ENCODE data around the gene SRGAP3. TPM values are rescaled to one million over a fixed set of nuclear protein-coding genes. Genes with fewer than 3 reads are reported as not detected.

SRGAP3 gene
- total RNA-seq, 1 experiment from 2014 or later, result 1.3 TPM

- no peak for DNase-seq
- no peaks in the 10 kb centered on the region for H3K4me1 ChIP-seq (ENCODE audit: low read length)
- H3K79me2 ChIP-seq (ENCODE audit: low read length), result no peaks in the 10 kb centered on the region
- no peaks in the 10 kb centered on the region for H3K9me2 ChIP-seq (replicated peaks; ENCODE audit: insufficient read depth, low read length)
- no peak overlapping the region for H2AFZ ChIP-seq (ENCODE audit: low read length)
- H3K9ac ChIP-seq (ENCODE audit: low read length), result no peak overlapping the region
- no peaks in the 10 kb centered on the region for H3K27me3 ChIP-seq (ENCODE audit: low read length)
- H3K9me3 ChIP-seq (ENCODE audit: low read length), result no peaks in the 10 kb centered on the region
- no peak overlapping the region for H3K4me2 ChIP-seq (ENCODE audit: low read depth, low read length, poor library complexity, severe bottlenecking)
- no peaks in the 10 kb centered on the region for H3K36me3 ChIP-seq (ENCODE audit: insufficient read depth, low read length)
- H3K4me3 ChIP-seq (ENCODE audit: low read length), result no peak overlapping the region
- H3K27ac ChIP-seq (ENCODE audit: low read length), result no peak overlapping the region
- no peaks in the 10 kb centered on the region for H4K20me1 ChIP-seq (ENCODE audit: insufficient read depth, low read depth, low read length)
Measured at GRCh38 chr3:9270704-9271103, 21.3 kb upstream of the SRGAP3 start.

GRCh38 chr3:9266716-9267115 is 17.3 kb upstream of the SRGAP3 start:
- H3K9me2 ChIP-seq (replicated peaks; ENCODE audit: insufficient read depth, low read length), result no peaks in the 10 kb centered on the region
- H3K36me3 ChIP-seq (ENCODE audit: insufficient read depth, low read length), result no peaks in the 10 kb centered on the region
- H4K20me1 ChIP-seq (ENCODE audit: insufficient read depth, low read depth, low read length), result no peaks in the 10 kb centered on the region
- H3K4me1 ChIP-seq (ENCODE audit: low read length), result no peaks in the 10 kb centered on the region
- H3K79me2 ChIP-seq (ENCODE audit: low read length), result no peaks in the 10 kb centered on the region
- no peak overlapping the region for H3K27ac ChIP-seq (ENCODE audit: low read length)
- no peak overlapping the region for H3K9ac ChIP-seq (ENCODE audit: low read length)
- H3K9me3 ChIP-seq (ENCODE audit: low read length), result no peaks in the 10 kb centered on the region
- no peak overlapping the region for H3K4me2 ChIP-seq (ENCODE audit: low read depth, low read length, poor library complexity, severe bottlenecking)
- H2AFZ ChIP-seq (ENCODE audit: low read length), result no peak overlapping the region
- no peaks in the 10 kb centered on the region for H3K27me3 ChIP-seq (ENCODE audit: low read length)
- DNase-seq, result no peak
- H3K4me3 ChIP-seq (ENCODE audit: low read length), result no peak overlapping the region

GRCh38 chr3:9260305-9260704 is 10.9 kb upstream of the SRGAP3 start:
- H3K4me1 ChIP-seq (ENCODE audit: low read length), result no peaks in the 10 kb centered on the region
- no peaks in the 10 kb centered on the region for H3K9me3 ChIP-seq (ENCODE audit: low read length)
- H3K9me2 ChIP-seq (replicated peaks; ENCODE audit: insufficient read depth, low read length), result no peaks in the 10 kb centered on the region
- H3K4me2 ChIP-seq (ENCODE audit: low read depth, low read length, poor library complexity, severe bottlenecking), result no peak overlapping the region
- H4K20me1 ChIP-seq (ENCODE audit: insufficient read depth, low read depth, low read length), result no peaks in the 10 kb centered on the region
- no peak overlapping the region for H3K9ac ChIP-seq (ENCODE audit: low read length)
- no peaks in the 10 kb centered on the region for H3K27me3 ChIP-seq (ENCODE audit: low read length)
- DNase-seq, result no peak
- no peaks in the 10 kb centered on the region for H3K36me3 ChIP-seq (ENCODE audit: insufficient read depth, low read length)
- H3K27ac ChIP-seq (ENCODE audit: low read length), result no peak overlapping the region
- H3K79me2 ChIP-seq (ENCODE audit: low read length), result no peaks in the 10 kb centered on the region
- no peak overlapping the region for H2AFZ ChIP-seq (ENCODE audit: low read length)
- H3K4me3 ChIP-seq (ENCODE audit: low read length), result no peak overlapping the region

GRCh38 chr3:9257092-9257491 is 7.6 kb upstream of the SRGAP3 start:
- no peaks in the 10 kb centered on the region for H3K27me3 ChIP-seq (ENCODE audit: low read length)
- no peaks in the 10 kb centered on the region for H3K4me1 ChIP-seq (ENCODE audit: low read length)

GRCh38 chr3:9255976-9256375 is 6.5 kb upstream of the SRGAP3 start:
- Histone ChIP-seq H3K4me2 (ENCODE audit: low read depth, low read length, poor library complexity, severe bottlenecking) (no peak overlapping the region), H3K36me3 (ENCODE audit: insufficient read depth, low read length) (no peaks in the 10 kb centered on the region), H3K27ac (ENCODE audit: low read length) (no peak overlapping the region), H4K20me1 (ENCODE audit: insufficient read depth, low read depth, low read length) (no peaks in the 10 kb centered on the region), H3K9me2 (replicated peaks; ENCODE audit: insufficient read depth, low read length) (no peaks in the 10 kb centered on the region), H3K9ac (ENCODE audit: low read length) (no peak overlapping the region), H2AFZ (ENCODE audit: low read length) (no peak overlapping the region), H3K4me3 (ENCODE audit: low read length) (no peak overlapping the region), H3K4me1 (ENCODE audit: low read length) (no peaks in the 10 kb centered on the region), H3K79me2 (ENCODE audit: low read length) (no peaks in the 10 kb centered on the region), H3K27me3 (ENCODE audit: low read length) (no peaks in the 10 kb centered on the region), H3K9me3 (ENCODE audit: low read length) (no peaks in the 10 kb centered on the region)
- no peak for DNase-seq

More at GRCh38 chr3:9257092-9257491, 7.6 kb upstream of the SRGAP3 start:
- no peaks in the 10 kb centered on the region for H3K36me3 ChIP-seq (ENCODE audit: insufficient read depth, low read length)
- H3K9ac ChIP-seq (ENCODE audit: low read length), result no peak overlapping the region
- H3K27ac ChIP-seq (ENCODE audit: low read length), result no peak overlapping the region
- no peaks in the 10 kb centered on the region for H4K20me1 ChIP-seq (ENCODE audit: insufficient read depth, low read depth, low read length)
- no peaks in the 10 kb centered on the region for H3K9me2 ChIP-seq (replicated peaks; ENCODE audit: insufficient read depth, low read length)
- H3K9me3 ChIP-seq (ENCODE audit: low read length), result no peaks in the 10 kb centered on the region
- no peak overlapping the region for H3K4me2 ChIP-seq (ENCODE audit: low read depth, low read length, poor library complexity, severe bottlenecking)
- H2AFZ ChIP-seq (ENCODE audit: low read length), result no peak overlapping the region
- no peak for DNase-seq
- no peak overlapping the region for H3K4me3 ChIP-seq (ENCODE audit: low read length)
- no peaks in the 10 kb centered on the region for H3K79me2 ChIP-seq (ENCODE audit: low read length)

GRCh38 chr3:9254764-9255163 is 5.3 kb upstream of the SRGAP3 start:
- H3K4me3 ChIP-seq (ENCODE audit: low read length), result no peak overlapping the region
- H3K9ac ChIP-seq (ENCODE audit: low read length), result no peak overlapping the region
- no peaks in the 10 kb centered on the region for H3K79me2 ChIP-seq (ENCODE audit: low read length)

GRCh38 chr3:9253327-9253726 is 3.9 kb upstream of the SRGAP3 start:
- Histone ChIP-seq H4K20me1 (ENCODE audit: insufficient read depth, low read depth, low read length) (no peaks in the 10 kb centered on the region), H3K27me3 (ENCODE audit: low read length) (no peaks in the 10 kb centered on the region), H3K36me3 (ENCODE audit: insufficient read depth, low read length) (no peaks in the 10 kb centered on the region), H3K4me1 (ENCODE audit: low read length) (peaks cover 18% of the 10 kb centered on the region), H3K27ac (ENCODE audit: low read length) (no peak overlapping the region), H3K4me2 (ENCODE audit: low read depth, low read length, poor library complexity, severe bottlenecking) (no peak overlapping the region), H2AFZ (ENCODE audit: low read length) (no peak overlapping the region), H3K9me3 (ENCODE audit: low read length) (no peaks in the 10 kb centered on the region), H3K9ac (ENCODE audit: low read length) (no peak overlapping the region), H3K4me3 (ENCODE audit: low read length) (no peak overlapping the region), H3K79me2 (ENCODE audit: low read length) (no peaks in the 10 kb centered on the region), H3K9me2 (replicated peaks; ENCODE audit: insufficient read depth, low read length) (no peaks in the 10 kb centered on the region)
- no peak for DNase-seq

More at GRCh38 chr3:9254764-9255163, 5.3 kb upstream of the SRGAP3 start:
- Histone ChIP-seq H3K27ac (ENCODE audit: low read length) (no peak overlapping the region), H4K20me1 (ENCODE audit: insufficient read depth, low read depth, low read length) (no peaks in the 10 kb centered on the region), H3K27me3 (ENCODE audit: low read length) (no peaks in the 10 kb centered on the region), H3K36me3 (ENCODE audit: insufficient read depth, low read length) (no peaks in the 10 kb centered on the region), H3K4me1 (ENCODE audit: low read length) (peaks cover 6% of the 10 kb centered on the region), H2AFZ (ENCODE audit: low read length) (no peak overlapping the region), H3K9me2 (replicated peaks; ENCODE audit: insufficient read depth, low read length) (no peaks in the 10 kb centered on the region), H3K4me2 (ENCODE audit: low read depth, low read length, poor library complexity, severe bottlenecking) (no peak overlapping the region), H3K9me3 (ENCODE audit: low read length) (no peaks in the 10 kb centered on the region)
- DNase-seq, result no peak

GRCh38 chr3:9251055-9251786 is 1.8 kb upstream of the SRGAP3 start:
- no peaks in the 10 kb centered on the region for H3K36me3 ChIP-seq (ENCODE audit: insufficient read depth, low read length)
- H3K4me3 ChIP-seq (ENCODE audit: low read length), result no peak overlapping the region
- DNase-seq, result no peak
- H3K9ac ChIP-seq (ENCODE audit: low read length), result no peak overlapping the region
- H3K4me1 ChIP-seq (ENCODE audit: low read length), result peaks cover 18% of the 10 kb centered on the region
- H4K20me1 ChIP-seq (ENCODE audit: insufficient read depth, low read depth, low read length), result no peaks in the 10 kb centered on the region
- no peaks in the 10 kb centered on the region for H3K79me2 ChIP-seq (ENCODE audit: low read length)
- H3K27ac ChIP-seq (ENCODE audit: low read length), result no peak overlapping the region
- no peak overlapping the region for H2AFZ ChIP-seq (ENCODE audit: low read length)
- no peak overlapping the region for H3K4me2 ChIP-seq (ENCODE audit: low read depth, low read length, poor library complexity, severe bottlenecking)
- H3K9me3 ChIP-seq (ENCODE audit: low read length), result no peaks in the 10 kb centered on the region
- no peaks in the 10 kb centered on the region for H3K9me2 ChIP-seq (replicated peaks; ENCODE audit: insufficient read depth, low read length)
- H3K27me3 ChIP-seq (ENCODE audit: low read length), result no peaks in the 10 kb centered on the region

Measured in Karpas-422 (cell line).